Measurements from ENCODE around the gene FOCAD.
A peak's percentile ranks its signal among the peaks of the same experiment; 100 is the strongest.
"Not testable (repeated sequence)": the region's sequence is repeated elsewhere in the genome, so short reads cannot be mapped to it uniquely, and the experiment has no call there.

FOCAD gene

DNA sequence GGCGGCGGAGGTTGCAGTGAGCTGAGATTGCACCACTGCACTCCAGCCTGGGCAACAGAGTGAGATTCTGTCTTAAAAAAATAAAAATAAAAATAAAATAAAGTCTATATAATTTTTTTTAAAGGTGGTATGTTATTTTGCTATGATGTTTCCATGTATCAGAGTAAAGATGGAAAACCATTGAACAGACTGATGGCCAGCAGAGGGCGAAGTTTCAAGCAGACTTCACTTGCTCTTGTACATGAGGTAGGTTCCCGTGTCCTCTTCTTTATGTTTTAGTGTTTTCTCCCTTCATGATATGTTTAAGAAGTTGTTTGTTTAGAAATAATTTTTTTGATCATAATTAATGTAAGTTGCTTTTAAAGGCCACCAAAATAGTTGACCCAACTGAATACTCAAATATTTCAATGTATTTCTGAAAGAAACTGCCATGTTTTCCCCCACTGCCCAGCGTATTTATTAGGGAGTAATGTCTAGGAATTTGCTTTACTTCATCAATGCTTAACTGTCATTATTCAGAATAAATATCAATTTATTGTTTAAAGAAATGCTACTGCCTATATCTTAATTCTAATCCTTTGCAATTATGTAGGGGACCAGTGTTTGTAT lies 201.0 kb downstream of the FOCAD start:
- DNase-seq = no peak

DNA sequence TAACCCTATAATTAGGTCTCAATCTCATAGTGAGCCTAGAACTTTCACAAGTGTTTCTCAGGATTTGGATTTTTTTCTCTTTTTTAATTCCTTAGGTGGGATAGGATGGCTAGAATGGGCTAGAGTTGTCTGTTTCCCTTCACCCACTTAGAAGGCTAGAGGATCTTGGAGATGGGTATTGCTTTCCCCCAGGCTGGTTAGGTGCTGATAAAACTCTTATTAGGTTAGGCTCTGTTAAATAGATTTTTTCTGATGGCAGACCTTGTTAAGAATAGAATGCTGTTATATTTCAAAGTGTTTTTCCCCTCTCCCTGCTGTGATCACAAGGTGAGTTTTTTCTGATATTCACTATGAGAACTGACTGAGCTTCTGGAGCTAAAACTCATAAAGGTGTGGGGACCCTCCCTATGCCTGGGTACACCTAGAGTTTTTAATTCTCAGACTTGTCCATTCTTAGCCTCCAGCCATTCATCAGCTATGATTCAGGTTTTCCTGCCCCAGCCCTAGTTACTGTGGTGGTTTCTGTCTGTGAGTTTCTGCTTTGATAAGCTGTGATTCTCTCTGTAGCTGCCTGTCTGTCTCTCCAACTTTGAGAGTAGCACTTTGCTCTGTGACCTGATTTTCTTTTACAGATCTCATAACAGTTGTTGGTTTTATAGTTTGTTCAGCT lies 215.0 kb downstream of the FOCAD start:
- DNase-seq = no peak

DNA sequence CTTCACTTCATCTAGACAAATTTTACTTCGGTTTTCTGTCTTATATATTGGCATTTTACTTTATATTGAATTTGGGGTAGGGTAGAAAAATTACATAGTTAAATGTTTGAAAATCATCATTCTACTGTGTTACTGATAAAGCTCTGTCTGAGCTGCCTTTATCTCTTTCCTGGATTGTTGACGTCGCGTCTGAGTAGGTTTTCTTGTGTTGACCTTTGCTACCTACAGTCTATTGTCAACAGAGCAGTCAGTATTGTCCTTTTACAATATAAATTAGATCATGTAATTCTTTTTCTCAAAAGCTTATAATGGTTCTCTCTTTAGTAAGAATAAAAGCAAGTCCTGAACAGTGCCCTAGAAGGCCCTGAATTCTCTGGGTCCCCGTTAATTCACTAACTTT lies 219.2 kb downstream of the FOCAD start:
- no peak for DNase-seq

DNA sequence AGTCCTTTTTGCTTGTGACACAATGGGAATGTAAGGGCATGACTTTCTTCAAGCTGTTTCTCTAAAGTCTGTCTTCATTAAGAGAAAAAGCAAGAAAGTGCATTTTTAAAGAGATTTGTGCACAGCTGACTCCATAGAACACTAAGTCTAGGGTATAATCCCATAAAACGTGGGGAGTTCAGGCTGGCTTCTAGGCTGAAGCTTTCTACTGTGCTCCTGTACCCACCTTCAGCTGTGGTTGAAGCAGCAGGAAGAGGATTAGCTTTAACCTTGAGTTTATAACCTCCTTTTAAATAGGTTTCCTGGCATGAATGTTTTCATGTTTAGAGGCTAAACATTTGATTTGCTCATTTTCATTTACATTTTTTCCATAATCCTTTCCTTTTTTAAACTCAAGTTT lies 220.9 kb downstream of the FOCAD start:
- no peak for DNase-seq

DNA sequence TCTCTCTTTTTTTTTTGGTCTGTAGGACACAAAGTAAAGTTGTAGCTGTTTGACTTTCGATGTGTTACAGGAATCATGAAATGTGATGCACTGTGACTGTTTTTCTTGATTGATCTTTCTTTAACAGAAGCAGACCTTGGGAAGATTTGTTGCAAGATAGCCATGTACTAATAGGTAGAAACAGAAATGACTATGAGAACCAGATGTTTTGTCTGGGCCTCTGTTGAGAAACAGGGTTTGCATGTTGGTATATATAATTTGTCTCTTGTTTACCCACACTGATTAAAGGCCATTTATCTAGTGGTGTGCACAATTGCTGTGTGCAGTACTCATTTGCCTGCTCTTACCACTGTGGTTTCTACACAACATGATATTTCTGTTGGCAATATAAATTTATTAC lies 222.3 kb downstream of the FOCAD start:
- no peak for DNase-seq

DNA sequence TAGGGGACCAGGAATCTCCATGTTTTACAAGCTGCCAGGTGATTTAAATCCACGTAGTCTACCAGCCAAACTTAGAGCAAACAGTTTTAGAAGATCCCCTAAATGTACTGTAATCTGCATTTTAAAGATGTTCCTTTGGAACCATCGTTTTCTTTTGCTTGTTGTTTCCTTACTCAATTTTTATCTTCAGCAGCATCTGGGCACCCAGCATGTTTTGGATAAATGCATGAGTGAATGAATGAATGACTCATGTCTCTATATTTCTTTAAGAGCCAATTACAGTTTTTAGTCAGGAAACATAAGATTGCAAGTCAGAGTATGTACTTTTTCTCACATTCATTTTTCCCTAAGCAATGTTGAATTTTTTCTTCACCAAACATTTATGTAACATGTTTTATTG lies 224.4 kb downstream of the FOCAD start:
- no peak for DNase-seq

DNA sequence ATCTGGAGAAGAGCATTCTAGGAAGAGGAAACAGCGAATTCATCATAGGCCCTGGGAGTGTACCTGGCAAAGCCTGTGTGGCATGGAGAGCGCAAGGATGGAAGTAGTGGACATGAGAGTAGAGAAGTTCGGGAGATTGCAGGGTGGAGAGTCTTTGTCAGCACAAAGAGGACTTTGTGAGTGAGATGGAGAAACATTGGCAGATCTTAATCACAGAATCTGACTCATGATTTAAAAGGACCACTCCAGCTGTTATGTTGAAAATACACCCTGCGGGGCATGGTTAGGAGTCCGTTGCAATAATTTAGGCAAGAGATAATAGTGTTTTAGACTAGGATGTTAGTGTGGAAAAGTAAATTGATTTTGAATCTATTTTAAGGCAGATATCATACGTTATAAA lies 230.5 kb downstream of the FOCAD start:
- no peak for DNase-seq

DNA sequence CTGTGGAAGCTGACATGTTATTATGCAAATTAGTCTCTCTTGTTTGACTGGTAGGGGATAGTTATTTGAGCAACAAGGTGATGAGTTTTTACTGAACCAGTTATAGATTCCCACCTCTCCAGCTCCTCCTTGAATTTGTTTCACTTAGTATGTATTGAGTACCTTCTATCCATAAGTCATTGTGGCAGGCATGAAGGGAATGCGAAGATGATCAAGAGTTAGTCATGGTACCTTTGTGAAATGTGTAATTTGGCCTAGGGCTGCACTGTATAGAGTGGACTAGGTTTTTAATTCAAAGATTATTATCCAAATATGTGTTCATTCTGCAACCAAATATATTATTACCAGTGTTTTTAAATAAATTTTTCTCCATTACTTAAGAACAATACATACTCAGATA lies 237.3 kb downstream of the FOCAD start:
- DNase-seq = no peak

DNA sequence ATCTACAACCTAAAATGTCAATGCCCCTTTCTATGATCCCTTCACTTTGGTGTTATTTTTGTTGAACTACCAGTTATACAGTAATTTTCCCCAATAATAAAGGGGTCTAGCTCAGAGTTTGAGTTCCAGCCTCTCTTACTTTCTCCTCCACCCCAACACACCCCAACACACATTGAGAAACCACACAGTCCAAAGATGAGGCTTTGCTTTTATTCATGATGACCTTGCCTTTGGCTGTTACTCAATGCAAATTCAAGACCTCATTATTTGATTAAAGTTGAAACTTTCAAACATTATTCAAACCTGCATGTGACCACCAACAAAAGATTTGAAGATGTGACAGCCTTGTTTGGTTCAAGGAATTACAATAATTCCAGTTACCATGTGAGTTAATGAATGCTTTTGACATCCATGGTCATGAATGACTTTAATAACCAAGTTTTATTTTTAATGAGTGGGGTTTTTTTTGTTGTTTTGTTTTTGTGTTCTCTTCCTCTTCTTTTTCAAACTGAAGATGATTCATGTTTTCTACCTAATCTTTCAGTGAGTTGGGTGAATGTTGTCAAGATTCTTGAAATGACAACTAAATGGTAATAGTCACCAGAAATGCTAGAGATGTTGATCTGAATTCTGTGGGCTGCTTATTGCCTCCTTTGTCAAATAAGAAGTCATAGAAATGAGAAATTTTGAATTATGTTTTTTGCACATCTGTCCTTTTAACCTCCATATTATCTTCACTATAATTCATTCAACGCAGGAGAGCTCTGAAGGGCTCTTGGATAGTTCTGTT lies 241.4 kb downstream of the FOCAD start:
- no peak for DNase-seq

DNA sequence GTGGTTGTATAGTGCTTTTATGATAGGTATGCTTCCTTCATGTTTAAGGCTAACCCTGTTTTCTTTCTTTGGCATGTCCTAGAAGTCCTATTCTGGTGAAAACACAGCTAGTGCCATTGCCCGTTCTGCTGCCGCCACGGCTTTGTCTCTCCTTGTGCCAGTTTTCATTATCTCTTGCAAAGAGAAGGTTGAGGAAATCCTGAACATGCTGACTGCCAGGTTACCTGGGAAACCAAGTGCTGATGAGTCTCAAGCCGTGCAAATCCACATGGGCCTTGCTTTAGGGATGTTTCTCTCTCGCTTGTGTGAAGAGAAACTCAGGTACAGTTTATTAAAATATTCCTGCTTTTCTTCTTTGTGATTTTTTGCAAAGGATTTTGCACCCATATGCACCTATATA lies 245.2 kb downstream of the FOCAD start:
- no peak for DNase-seq

DNA sequence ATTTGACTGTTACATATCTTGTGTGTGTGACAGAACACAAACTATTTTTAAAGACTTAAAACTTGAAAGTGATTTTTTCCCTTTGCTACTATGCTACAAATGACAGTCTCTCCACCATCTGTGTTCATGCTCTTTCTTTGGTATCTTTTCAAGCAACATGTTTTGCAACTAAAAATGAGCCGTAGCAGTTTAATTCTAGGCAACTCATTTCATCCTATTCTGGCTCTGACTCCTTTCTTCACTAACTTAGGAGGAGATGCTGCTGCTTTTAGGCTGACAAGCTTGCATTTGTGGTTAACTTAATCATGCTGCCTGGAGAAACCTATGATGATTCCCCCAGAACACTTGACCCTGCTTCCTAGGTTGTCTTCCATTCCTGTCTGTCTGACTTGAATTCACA lies 246.8 kb downstream of the FOCAD start:
- no peak for DNase-seq

DNA sequence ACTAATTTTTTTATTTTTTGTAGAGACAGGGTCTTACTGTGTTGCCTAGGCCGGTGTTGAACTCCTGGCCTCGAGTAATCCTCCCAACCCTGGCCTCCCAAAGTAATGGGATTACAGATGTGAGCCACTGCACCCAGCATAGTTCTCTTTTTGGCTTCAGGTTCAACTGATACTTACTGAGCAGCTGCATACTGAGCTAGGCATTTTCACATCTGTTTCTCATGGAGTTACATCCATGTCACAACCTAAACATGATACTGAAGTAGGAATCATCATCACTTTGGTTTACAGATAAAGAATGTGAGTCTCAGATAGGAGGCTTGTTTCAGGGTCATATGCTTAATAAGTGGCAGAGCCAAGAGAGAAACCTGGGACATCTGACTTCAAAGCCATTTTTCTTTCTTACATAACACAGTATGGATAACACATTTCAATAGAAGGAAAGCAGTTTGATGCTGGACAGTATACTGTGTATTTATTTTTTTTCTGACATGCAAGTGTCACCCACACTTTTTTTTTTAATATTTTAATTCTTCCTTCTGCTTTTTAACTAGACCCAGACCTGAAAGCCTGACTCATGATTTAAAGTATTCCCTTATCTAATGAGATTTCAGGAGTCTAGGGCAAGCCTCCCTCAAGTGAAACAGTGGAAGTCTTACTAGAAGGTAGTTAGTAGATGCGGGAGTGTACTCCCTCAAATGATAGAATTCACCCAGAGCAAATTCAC lies 256.6 kb downstream of the FOCAD start:
- DNase-seq = no peak

DNA sequence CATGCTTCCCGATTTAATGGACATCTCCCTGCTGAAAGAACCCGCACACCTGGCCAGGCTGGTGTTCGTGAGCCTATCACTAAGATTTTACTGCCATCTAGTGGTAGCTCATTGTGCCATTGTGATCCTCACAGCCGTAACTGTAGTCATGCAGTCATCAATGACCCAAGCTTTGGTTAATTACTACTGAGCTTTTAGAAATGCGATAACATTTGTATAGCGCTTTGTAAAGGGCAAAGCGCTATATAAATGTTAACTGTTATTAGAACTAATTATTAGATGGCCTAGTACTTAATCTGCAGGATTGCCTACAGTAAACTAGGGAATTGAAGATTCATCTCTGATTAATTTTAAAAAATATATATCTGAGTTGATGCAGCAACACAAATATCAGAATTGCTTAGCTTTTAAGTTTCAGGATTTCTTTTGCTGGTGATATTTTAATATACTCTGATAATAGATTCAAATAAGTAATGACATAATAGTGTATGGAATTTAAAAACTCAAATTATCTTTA lies 257.2 kb downstream of the FOCAD start:
- DNase-seq = peak; percentile 49

DNA sequence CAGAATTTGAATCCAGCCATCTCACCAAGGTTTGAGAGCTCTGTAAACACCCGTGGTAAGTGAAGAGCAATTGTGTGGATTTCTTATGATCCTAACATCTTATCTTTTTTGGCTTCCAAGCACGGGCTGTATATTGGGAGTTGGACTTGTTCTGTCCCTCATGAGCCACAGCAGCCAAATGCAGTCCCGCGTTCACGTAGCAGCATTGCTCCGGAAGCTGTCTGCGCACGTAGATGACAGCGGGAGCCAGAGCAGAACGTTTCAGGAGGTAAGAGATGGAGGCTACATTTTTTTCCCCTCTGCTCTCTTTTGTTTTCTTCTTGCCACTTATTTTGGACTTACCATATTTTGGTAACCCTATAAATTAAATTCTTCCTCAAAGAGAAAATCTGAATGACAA lies 260.4 kb downstream of the FOCAD start:
- DNase-seq = no peak

DNA sequence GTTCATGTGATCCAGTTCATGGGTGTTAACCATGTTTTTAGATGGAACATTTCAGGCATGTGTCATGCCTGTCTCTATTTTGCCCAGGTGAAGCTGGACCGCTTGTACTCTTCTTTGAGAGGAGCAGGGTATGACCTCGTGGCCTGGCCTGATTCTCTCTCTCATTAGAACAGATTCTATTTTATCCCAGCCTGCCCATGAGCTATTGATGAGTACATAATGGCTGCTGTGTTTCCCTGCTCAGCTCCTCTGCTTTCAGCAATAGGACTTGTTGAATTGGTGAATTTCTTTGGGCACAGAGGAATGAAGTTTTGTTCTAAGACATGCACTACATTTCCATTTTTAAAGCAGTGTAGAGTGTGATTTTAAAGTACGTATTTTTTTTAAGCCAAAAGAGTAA lies 261.2 kb downstream of the FOCAD start:
- no peak for DNase-seq

DNA sequence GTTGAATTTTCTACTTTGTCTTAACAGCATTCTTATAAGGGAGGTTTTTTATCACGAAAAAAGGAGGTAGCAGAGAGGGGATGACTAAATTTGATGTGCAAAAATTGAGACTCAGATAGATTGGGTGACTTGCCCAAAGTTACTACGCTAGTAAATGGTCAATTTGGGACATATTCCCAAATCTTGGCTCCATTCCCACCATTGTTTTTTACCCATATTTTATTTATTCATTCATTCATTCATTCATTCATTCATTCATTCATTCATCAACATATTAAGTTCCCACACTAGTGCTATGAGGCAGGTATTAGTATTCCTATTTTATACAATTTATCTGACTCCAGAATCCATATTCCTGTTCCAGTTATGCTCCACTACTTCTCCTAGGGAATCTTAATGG lies 261.8 kb downstream of the FOCAD start:
- DNase-seq = no peak

DNA sequence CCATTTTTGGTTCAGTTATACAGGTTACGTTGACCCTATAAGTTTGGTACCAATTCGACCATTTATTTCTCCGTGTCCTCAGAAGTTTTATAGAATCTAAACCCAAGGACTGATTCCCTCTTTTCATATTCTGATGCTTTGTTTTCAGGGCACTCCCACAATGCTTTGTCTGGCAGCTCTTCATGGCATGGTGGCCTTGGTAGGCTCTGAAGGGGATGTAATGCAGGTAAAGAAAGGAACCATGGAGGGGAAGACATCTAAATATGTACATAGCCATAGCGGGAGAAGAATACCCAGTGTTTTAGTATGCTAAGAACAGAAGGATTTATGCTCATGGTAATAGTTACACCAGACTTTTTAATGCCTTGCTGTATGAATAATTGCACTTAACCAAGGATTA lies 264.6 kb downstream of the FOCAD start:
- no peak for DNase-seq

DNA sequence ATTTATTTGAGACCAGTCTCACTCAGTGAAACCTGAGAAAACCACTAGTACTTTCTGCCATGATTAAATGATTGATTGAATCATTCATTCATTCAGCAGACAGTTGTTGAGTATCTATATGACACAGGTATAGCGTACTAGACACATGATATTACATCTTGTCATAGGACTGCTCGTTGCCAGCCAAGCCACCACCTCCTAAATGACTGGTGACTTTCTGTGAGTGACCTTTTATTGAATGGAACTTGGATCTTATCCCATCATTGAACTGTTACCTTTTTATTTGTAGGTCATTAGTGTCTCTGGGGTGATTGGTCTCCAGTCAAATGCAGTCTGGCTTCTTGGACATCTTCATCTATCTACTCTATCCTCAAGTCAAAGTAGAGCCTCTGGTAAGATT lies 266.6 kb downstream of the FOCAD start:
- no peak for DNase-seq

DNA sequence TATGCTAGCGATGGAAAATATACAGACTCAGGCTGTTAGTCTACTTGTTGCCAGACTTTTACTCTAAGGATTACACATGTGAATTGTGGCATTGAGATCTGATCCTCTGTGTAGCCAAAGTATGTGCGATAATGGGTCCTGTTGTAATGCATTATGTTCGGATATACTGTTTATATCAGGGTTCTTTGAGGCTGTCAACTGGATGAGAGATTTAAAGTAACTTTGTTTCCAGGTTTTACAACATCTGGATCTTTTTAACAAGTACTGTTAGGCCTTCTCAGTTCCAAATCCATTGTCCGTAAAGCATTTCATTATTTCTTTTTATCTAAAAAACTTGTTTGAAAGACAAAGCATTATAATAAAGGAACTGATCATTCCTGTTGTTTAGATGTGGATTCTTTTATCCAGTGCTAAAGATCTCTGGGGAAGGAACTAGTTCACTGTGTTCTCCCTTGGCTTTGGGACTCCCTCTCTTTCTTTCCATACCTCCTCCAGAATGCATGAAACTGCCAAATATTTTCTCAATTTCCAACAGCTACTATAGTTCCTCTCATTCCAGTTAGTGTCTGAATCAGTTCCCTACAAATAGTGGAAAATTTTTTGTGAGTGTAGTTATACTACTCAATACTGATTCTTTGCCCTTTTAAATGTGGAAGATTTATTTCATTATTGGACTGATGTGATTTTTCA lies 278.6 kb downstream of the FOCAD start:
- no peak for DNase-seq

DNA sequence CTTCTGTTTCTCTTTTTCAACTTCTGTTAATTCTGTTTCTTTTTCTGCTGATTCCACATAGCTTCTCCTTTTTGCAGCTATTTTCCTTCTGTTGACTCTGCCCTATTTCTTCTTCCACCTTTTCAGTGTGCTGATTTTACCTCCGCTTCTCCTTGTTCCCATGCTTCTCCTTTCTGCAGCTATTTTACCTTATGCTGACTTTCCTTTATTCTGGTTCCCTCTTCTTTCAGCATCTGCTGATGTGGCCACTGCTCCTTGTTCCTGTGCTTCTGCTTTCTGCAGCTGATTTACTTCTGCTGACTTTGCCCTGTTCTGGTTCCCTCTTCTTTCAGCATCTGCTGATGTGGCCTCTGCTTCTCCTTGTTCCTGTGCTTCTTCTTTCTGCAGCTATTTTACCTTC lies 288.6 kb downstream of the FOCAD start:
- no peak for DNase-seq

DNA sequence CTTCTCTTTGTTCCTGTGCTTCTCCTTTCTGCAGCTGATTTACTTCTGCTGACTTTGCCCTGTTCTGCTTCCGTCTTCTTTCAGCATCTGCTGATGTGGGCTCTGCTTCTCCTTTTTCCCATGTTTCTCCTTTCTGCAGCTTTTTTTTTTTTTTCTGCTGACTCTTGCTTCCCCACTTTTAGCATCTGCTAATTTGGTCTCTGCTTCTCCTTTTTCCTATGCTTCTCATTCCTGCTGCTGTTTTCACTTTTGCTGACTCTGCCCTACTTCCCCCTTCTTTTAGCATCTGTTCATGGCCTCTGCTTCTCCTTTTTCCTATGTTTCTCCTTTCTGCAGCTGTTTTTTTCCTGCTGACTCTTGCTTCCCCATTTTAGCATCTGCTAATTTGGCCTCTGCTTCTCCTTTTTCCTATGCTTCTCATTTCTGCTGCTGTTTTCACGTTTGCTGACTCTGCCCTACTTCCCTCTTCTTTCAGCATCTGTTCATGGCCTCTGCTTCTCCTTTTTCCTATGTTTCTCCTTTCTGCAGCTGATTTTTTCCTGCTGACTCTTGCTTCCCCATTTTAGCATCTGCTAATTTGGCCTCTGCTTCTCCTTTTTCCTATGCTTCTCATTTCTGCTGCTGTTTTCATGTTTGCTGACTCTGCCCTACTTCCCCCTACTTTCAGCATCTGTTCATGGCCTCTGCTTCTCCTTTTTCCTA lies 289.3 kb downstream of the FOCAD start:
- DNase-seq = not testable (repeated sequence)

Measured in NCI-H2029 treated with DMSO at 0.1 percent for 48 hours (cell line).